Endothelial cell (in vitro differentiated cells): ENCODE results near the gene C16orf78. TPM values are rescaled to one million over a fixed set of nuclear protein-coding genes. Genes with fewer than 3 reads are reported as not detected.

Source experiments
- DNase-seq: peaks from one replicate; pipeline ENCODE4 v3.0.0; 2021; ENCODE audit warnings: low spot score
- H3K27ac Mint-ChIP-seq: one replicate; pipeline ENCODE4 v1.8.0; 2021; ENCODE audit warnings: mixed read lengths, inconsistent platforms; ENCODE audit not compliant: unreplicated experiment
- H3K27me3 Mint-ChIP-seq: one replicate; pipeline ENCODE4 v1.8.0; 2021; ENCODE audit warnings: mild to moderate bottlenecking, moderate library complexity, mixed read lengths, inconsistent platforms; ENCODE audit not compliant: unreplicated experiment
- H3K36me3 Mint-ChIP-seq: one replicate; pipeline ENCODE4 v1.8.0; 2021; ENCODE audit warnings: mild to moderate bottlenecking, low read depth, mixed read lengths, inconsistent platforms; ENCODE audit not compliant: unreplicated experiment
- H3K4me1 Mint-ChIP-seq: one replicate; pipeline ENCODE4 v1.8.0; 2021; ENCODE audit warnings: mild to moderate bottlenecking, mixed read lengths, inconsistent platforms; ENCODE audit not compliant: unreplicated experiment
- H3K4me3 Mint-ChIP-seq: one replicate; pipeline ENCODE4 v1.8.0; 2021; ENCODE audit warnings: mild to moderate bottlenecking, mixed read lengths, inconsistent platforms; ENCODE audit not compliant: unreplicated experiment
- H3K9me3 Mint-ChIP-seq: one replicate; pipeline ENCODE4 v1.8.0; 2021; ENCODE audit warnings: mixed read lengths, inconsistent platforms; ENCODE audit not compliant: unreplicated experiment
- CTCF ChIP-seq: fragments of 200-600 bp; sonication (generic); IDR thresholded peaks from one replicate; pipeline ENCODE4 v1.5.0; 2021; ENCODE audit warnings: antibody characterized with exemption; ENCODE audit not compliant: unreplicated experiment
- total RNA-seq: library from RNA; stranded (reverse); fragmentation: NEBNext Ultra II Directional; extraction: Animal tissue kit (Norgen Biotek cat#: 25700); gene quantifications from one replicate; pipeline ENCODE4 v1.2.1, GENCODE V29; 2021; ENCODE audit not compliant: unreplicated experiment

C16orf78 gene
- total RNA-seq, 1 donor from 2014 or later, result not detected

DNA sequence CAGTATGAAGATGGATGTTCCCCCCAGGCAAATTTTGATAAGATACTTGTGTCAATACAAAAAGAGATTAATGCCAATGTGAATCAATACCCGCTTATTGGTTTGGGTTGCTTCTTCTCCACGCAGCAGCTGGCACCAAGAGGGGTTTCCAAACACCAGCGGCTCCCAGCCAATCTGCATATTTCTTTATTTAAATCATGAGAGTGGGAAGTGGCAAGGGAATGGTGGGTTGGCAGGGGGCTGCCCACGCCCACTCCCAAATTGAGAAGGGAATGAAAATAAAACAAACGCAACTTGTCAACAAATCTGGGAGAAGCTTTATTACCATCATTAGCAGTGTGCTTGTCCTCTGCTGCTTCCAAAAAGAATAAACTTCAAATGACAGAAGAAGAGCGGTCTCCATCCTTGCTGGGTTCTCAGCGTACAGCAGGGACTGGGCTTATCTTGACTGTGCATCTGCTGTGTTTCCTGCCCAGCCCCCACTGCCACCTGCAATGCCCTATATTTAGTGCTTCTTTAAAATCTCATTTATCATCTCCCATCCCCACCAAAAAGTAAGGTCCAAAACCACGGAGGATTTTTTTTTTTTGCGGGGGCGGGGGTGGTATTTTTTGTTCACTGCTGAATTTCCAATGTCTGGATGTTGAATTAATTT, 34.9 kb upstream of the C16orf78 start:
- Mint-ChIP-seq H3K9me3 (no peaks in the 10 kb centered on the region), H3K36me3 (no peaks in the 10 kb centered on the region), H3K27me3 (peaks cover 4% of the 10 kb centered on the region), H3K4me1 (peaks cover 9% of the 10 kb centered on the region), H3K27ac (no peak overlapping the region), H3K4me3 (no peak overlapping the region)
- no peak for DNase-seq
- no peak for TF ChIP-seq CTCF

DNA sequence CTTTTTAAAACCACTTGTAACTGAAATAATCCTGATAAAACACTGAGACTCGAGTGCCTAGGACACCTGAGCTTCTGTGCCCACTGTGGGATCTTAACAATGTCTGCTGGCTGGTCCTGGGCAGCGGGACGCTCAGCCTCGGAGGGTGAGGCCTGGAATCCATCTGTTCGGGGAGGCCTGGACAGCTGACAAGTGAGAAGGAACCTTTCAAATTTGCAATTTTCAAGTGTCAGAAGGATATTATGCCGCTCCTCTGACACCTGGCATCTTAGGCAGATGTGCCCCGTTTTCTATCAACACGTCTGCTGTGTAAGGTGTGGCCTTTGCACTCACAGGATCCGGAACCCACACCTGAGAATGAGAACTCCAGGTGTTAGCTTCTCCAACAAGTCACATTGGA, 33.1 kb upstream of the C16orf78 start:
- Mint-ChIP-seq H3K4me1 (peaks cover 9% of the 10 kb centered on the region), H3K27me3 (peaks cover 3% of the 10 kb centered on the region), H3K27ac (no peak overlapping the region), H3K36me3 (no peaks in the 10 kb centered on the region), H3K9me3 (no peaks in the 10 kb centered on the region), H3K4me3 (no peak overlapping the region)
- DNase-seq, result no peak
- no peak for TF ChIP-seq CTCF

GRCh38 chr16:49341706-49342105, 31.9 kb upstream of the C16orf78 start:
- Mint-ChIP-seq H3K36me3 (no peaks in the 10 kb centered on the region), H3K27me3 (peaks cover 3% of the 10 kb centered on the region), H3K4me1 (peaks cover 9% of the 10 kb centered on the region), H3K9me3 (no peaks in the 10 kb centered on the region), H3K27ac (no peak overlapping the region), H3K4me3 (no peak overlapping the region)
- no peak for DNase-seq
- TF ChIP-seq CTCF, result no peak

- H3K27me3 Mint-ChIP-seq, result peaks cover 3% of the 10 kb centered on the region
- H3K27ac Mint-ChIP-seq, result no peak overlapping the region
- DNase-seq, result no peak
- H3K36me3 Mint-ChIP-seq, result no peaks in the 10 kb centered on the region
- peaks cover 9% of the 10 kb centered on the region for H3K4me1 Mint-ChIP-seq
- no peak overlapping the region for H3K4me3 Mint-ChIP-seq
- H3K9me3 Mint-ChIP-seq, result no peaks in the 10 kb centered on the region
- no peak for TF ChIP-seq CTCF
Measured at GRCh38 chr16:49342336-49343265, 31.0 kb upstream of the C16orf78 start.

DNA sequence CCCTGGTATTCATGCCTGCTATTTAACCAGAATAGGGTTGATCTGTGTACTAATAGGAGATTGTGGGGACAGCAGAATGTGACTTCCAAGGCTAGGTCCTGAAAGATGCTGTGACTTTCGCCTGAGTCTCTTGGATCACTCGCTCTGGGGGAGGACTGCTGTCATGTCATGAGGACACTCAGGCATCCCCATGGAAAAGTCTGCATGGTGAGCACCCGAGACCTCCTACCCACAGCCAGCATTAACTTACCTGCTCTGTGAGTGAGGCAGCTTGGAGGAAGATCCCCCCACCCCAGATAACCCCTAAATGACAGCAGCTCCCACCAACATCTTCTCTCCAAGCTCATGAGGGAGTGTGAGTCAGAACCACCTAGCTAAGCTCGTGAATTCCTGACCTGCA, 30.3 kb upstream of the C16orf78 start:
- no peaks in the 10 kb centered on the region for H3K9me3 Mint-ChIP-seq
- no peak overlapping the region for H3K4me3 Mint-ChIP-seq
- H3K4me1 Mint-ChIP-seq, result peaks cover 8% of the 10 kb centered on the region
- H3K36me3 Mint-ChIP-seq, result no peaks in the 10 kb centered on the region
- no peak for TF ChIP-seq CTCF
- DNase-seq, result no peak
- no peak overlapping the region for H3K27ac Mint-ChIP-seq
- H3K27me3 Mint-ChIP-seq, result peaks cover 3% of the 10 kb centered on the region
